BLaER1 treated with 17β-estradiol and CSF1 and Interleukin-3, amounts not matched to agents 10 nM and 100 nM (cell line): Measurements from ENCODE around the gene VPS50.

Experiments
- H3K27ac ChIP-seq, 11 experiments: shearing (Covaris generic); formaldehyde crosslinking; 2 replicates each; pipeline ENCODE4 v1.8.1; 2022
- H3K27me3 ChIP-seq, 11 experiments: shearing (Covaris generic); formaldehyde crosslinking; 2 replicates each; pipeline ENCODE4 v1.8.1; 2022
- H3K36me3 ChIP-seq, 11 experiments: shearing (Covaris generic); formaldehyde crosslinking; 2 replicates each; pipeline ENCODE4 v1.8.1; 2022
- H3K4me1 ChIP-seq, 10 experiments: shearing (Covaris generic); formaldehyde crosslinking; 2 replicates each; pipeline ENCODE4 v1.8.1; 2022
- H3K4me2 ChIP-seq, 11 experiments: shearing (Covaris generic); formaldehyde crosslinking; 2 replicates each; pipeline ENCODE4 v1.8.1; 2022
- H3K4me3 ChIP-seq, 10 experiments: shearing (Covaris generic); formaldehyde crosslinking; 2 replicates each; pipeline ENCODE4 v1.8.1; 2022
- H3K9ac ChIP-seq, 11 experiments: shearing (Covaris generic); formaldehyde crosslinking; 2 replicates each; pipeline ENCODE4 v1.8.1; 2022
- H3K9me3 ChIP-seq, 11 experiments: shearing (Covaris generic); formaldehyde crosslinking; replicated peaks in 1 of 11; 2 replicates each; pipeline ENCODE4 v1.8.1; 2022
- H4K20me1 ChIP-seq, 11 experiments: shearing (Covaris generic); formaldehyde crosslinking; 2 replicates each; pipeline ENCODE4 v1.8.1; 2022
- Cebpa-rat ChIP-seq, 11 experiments: shearing (Covaris generic); IDR thresholded peaks; 2 replicates each; pipeline ENCODE4 v1.8.1; 2022

Gene VPS50

GRCh38 chr7:93373537-93373936, 141.4 kb downstream of the VPS50 start:
- H3K27ac ChIP-seq: no peak overlapping the region
- H3K4me1 ChIP-seq: peaks cover 5 to 12% (median 7%) of the 10 kb centered on the region in 10 experiments; a peak in 19 of 20 replicates
- H3K4me3 ChIP-seq: no peak overlapping the region
- TF ChIP-seq Cebpa-rat (IDR thresholded peaks at IDR 0.05): no peak
- H3K4me2 ChIP-seq: no peak overlapping the region
- H3K27me3 ChIP-seq: no peaks in the 10 kb centered on the region
- no peak overlapping the region for H3K9ac ChIP-seq
- no peaks in the 10 kb centered on the region for H4K20me1 ChIP-seq
- no peaks in the 10 kb centered on the region for H3K36me3 ChIP-seq
- peaks cover 0 to 6% (median 0%) of the 10 kb centered on the region in 11 experiments; a peak in 5 of 22 replicates for H3K9me3 ChIP-seq

- Histone ChIP-seq H3K27ac (no peak overlapping the region), H4K20me1 (no peaks in the 10 kb centered on the region), H3K9ac (no peak overlapping the region), H3K9me3 (peaks cover 0 to under 1% (median 0%) of the 10 kb centered on the region in 11 experiments; a peak in 1 of 22 replicates), H3K4me1 (peaks cover 10 to 19% (median 13%) of the 10 kb centered on the region in 10 experiments; a peak in 19 of 20 replicates), H3K36me3 (no peaks in the 10 kb centered on the region), H3K4me2 (no peak overlapping the region), H3K4me3 (no peak overlapping the region), H3K27me3 (no peaks in the 10 kb centered on the region)
- no peak for TF ChIP-seq Cebpa-rat (IDR thresholded peaks at IDR 0.05)
Observed at GRCh38 chr7:93374345-93374940, 142.3 kb downstream of the VPS50 start.

GRCh38 chr7:93375603-93376002, 143.4 kb downstream of the VPS50 start:
- no peak overlapping the region for H3K4me3 ChIP-seq
- H4K20me1 ChIP-seq: no peaks in the 10 kb centered on the region
- no peak overlapping the region for H3K27ac ChIP-seq
- H3K4me2 ChIP-seq: no peak overlapping the region
- no peaks in the 10 kb centered on the region for H3K27me3 ChIP-seq
- 0 out of 22 replicates have a peak, but pooled peaks cover 0 to 3% (median 0%) of the 10 kb centered on the region in 11 experiments for H3K9me3 ChIP-seq
- H3K36me3 ChIP-seq: no peaks in the 10 kb centered on the region
- TF ChIP-seq Cebpa-rat (IDR thresholded peaks at IDR 0.05): no peak
- H3K9ac ChIP-seq: no peak overlapping the region
- peaks cover 10 to 19% (median 13%) of the 10 kb centered on the region in 10 experiments; a peak in 19 of 20 replicates for H3K4me1 ChIP-seq

- H3K9me3 ChIP-seq: 0 out of 22 replicates have a peak, but pooled peaks cover 0 to 3% (median 0%) of the 10 kb centered on the region in 11 experiments
- TF ChIP-seq Cebpa-rat (IDR thresholded peaks at IDR 0.05): no peak; a peak in 1 of 22 replicates
- H3K9ac ChIP-seq: no peak overlapping the region
- H3K27ac ChIP-seq: peak overlapping the region in 2 of 11 experiments; percentile 16 to 51; a peak in 2 of 22 replicates
- H3K27me3 ChIP-seq: no peaks in the 10 kb centered on the region
- H3K4me3 ChIP-seq: no peak overlapping the region
- H3K4me2 ChIP-seq: peak overlapping the region; percentile 30 to 64 (median 51); a peak in 20 of 22 replicates
- no peaks in the 10 kb centered on the region for H3K36me3 ChIP-seq
- H4K20me1 ChIP-seq: no peaks in the 10 kb centered on the region
- H3K4me1 ChIP-seq: peaks cover 10 to 19% (median 13%) of the 10 kb centered on the region in 10 experiments; a peak in 19 of 20 replicates
Observed at GRCh38 chr7:93378131-93378760, 146.1 kb downstream of the VPS50 start.

- H3K4me2 ChIP-seq: no peak overlapping the region
- H3K9me3 ChIP-seq: 0 out of 22 replicates have a peak, but pooled peaks cover 0 to 3% (median 0%) of the 10 kb centered on the region in 11 experiments
- peaks cover 10 to 19% (median 13%) of the 10 kb centered on the region in 10 experiments; a peak in 19 of 20 replicates for H3K4me1 ChIP-seq
- H3K36me3 ChIP-seq: no peaks in the 10 kb centered on the region
- no peaks in the 10 kb centered on the region for H4K20me1 ChIP-seq
- H3K27ac ChIP-seq: no peak overlapping the region
- no peak for TF ChIP-seq Cebpa-rat (IDR thresholded peaks at IDR 0.05)
- no peaks in the 10 kb centered on the region for H3K27me3 ChIP-seq
- H3K9ac ChIP-seq: no peak overlapping the region
- H3K4me3 ChIP-seq: no peak overlapping the region
Observed at GRCh38 chr7:93382362-93382761, 150.2 kb downstream of the VPS50 start.

- TF ChIP-seq Cebpa-rat (IDR thresholded peaks at IDR 0.05): no peak
- Histone ChIP-seq H3K27ac (no peak overlapping the region), H3K9ac (no peak overlapping the region), H4K20me1 (no peaks in the 10 kb centered on the region), H3K4me3 (no peak overlapping the region), H3K36me3 (no peaks in the 10 kb centered on the region), H3K4me1 (no peaks in the 10 kb centered on the region), H3K9me3 (no peaks in the 10 kb centered on the region), H3K4me2 (no peak overlapping the region), H3K27me3 (no peaks in the 10 kb centered on the region)
Observed at GRCh38 chr7:93390660-93391059, 158.5 kb downstream of the VPS50 start.

GRCh38 chr7:93392984-93393383, 160.8 kb downstream of the VPS50 start:
- H3K4me1 ChIP-seq: no peaks in the 10 kb centered on the region
- H3K9ac ChIP-seq: no peak overlapping the region
- H3K27ac ChIP-seq: no peak overlapping the region
- H3K9me3 ChIP-seq: no peaks in the 10 kb centered on the region
- no peak overlapping the region for H3K4me2 ChIP-seq
- no peaks in the 10 kb centered on the region for H3K27me3 ChIP-seq
- no peak for TF ChIP-seq Cebpa-rat (IDR thresholded peaks at IDR 0.05)
- H3K4me3 ChIP-seq: no peak overlapping the region
- H4K20me1 ChIP-seq: no peaks in the 10 kb centered on the region
- H3K36me3 ChIP-seq: no peaks in the 10 kb centered on the region

GRCh38 chr7:93399642-93400041, 167.5 kb downstream of the VPS50 start:
- Histone ChIP-seq H3K4me3 (no peak overlapping the region), H3K36me3 (no peaks in the 10 kb centered on the region), H4K20me1 (no peaks in the 10 kb centered on the region), H3K9ac (no peak overlapping the region), H3K9me3 (no peaks in the 10 kb centered on the region), H3K27me3 (no peaks in the 10 kb centered on the region), H3K4me2 (no peak overlapping the region), H3K4me1 (no peaks in the 10 kb centered on the region), H3K27ac (no peak overlapping the region)
- no peak for TF ChIP-seq Cebpa-rat (IDR thresholded peaks at IDR 0.05)

- Histone ChIP-seq H3K27me3 (no peaks in the 10 kb centered on the region), H3K27ac (no peak overlapping the region), H3K36me3 (no peaks in the 10 kb centered on the region), H3K9ac (no peak overlapping the region), H3K4me2 (no peak overlapping the region), H3K4me3 (no peak overlapping the region), H3K9me3 (peaks cover 0 to 11% (median 8%) of the 10 kb centered on the region in 11 experiments; a peak in 16 of 22 replicates), H4K20me1 (no peaks in the 10 kb centered on the region), H3K4me1 (peaks cover 0 to 2% (median 0%) of the 10 kb centered on the region in 10 experiments; a peak in 1 of 20 replicates)
- TF ChIP-seq Cebpa-rat (IDR thresholded peaks at IDR 0.05): no peak
Observed at GRCh38 chr7:93402944-93403343, 170.8 kb downstream of the VPS50 start.
